ENCODE measurements around the gene CTSD.

The CTSD gene

GRCh38 chr11:1747753-1748635, 15.7 kb downstream of the CTSD start:
- no peak overlapping the region for H3K27ac Mint-ChIP-seq
- H3K4me3 Mint-ChIP-seq = no peak overlapping the region
- peaks cover 23% of the 10 kb centered on the region for H3K4me1 Mint-ChIP-seq
- ATAC-seq = no peak
- no peak for DNase-seq
- H3K27me3 Mint-ChIP-seq = peaks cover 19% of the 10 kb centered on the region
- peaks cover 5 to 8% of the 10 kb centered on the region in 2 donors for H3K9me3 Mint-ChIP-seq

- Mint-ChIP-seq H3K27ac (peak overlapping the region in 1 of 2 donors; percentile 16), H3K4me3 (no peak overlapping the region), H3K9me3 (peaks cover 5 to 8% of the 10 kb centered on the region in 2 donors), H3K4me1 (peaks cover 16% of the 10 kb centered on the region), H3K27me3 (peaks cover 19% of the 10 kb centered on the region)
- no peak for DNase-seq
- ATAC-seq = no peak
These were observed 16.6 kb downstream of the CTSD start for GRCh38 chr11:1746956-1747752.

GRCh38 chr11:1746511-1746931, 17.2 kb downstream of the CTSD start:
- DNase-seq = no peak
- peaks cover 19% of the 10 kb centered on the region for H3K27me3 Mint-ChIP-seq
- ATAC-seq = no peak
- peaks cover 5 to 8% of the 10 kb centered on the region in 2 donors for H3K9me3 Mint-ChIP-seq
- H3K4me3 Mint-ChIP-seq = no peak overlapping the region
- no peak overlapping the region for H3K27ac Mint-ChIP-seq
- peaks cover 16% of the 10 kb centered on the region for H3K4me1 Mint-ChIP-seq

- Mint-ChIP-seq H3K9me3 (peaks cover 5 to 8% of the 10 kb centered on the region in 2 donors), H3K4me3 (no peak overlapping the region), H3K27ac (no peak overlapping the region), H3K4me1 (peaks cover 16% of the 10 kb centered on the region), H3K27me3 (peaks cover 18% of the 10 kb centered on the region)
- DNase-seq (no peak), ATAC-seq (no peak)
These were observed 17.9 kb downstream of the CTSD start for GRCh38 chr11:1745701-1746320.

GRCh38 chr11:1744891-1745700, 18.6 kb downstream of the CTSD start:
- Mint-ChIP-seq H3K27me3 (peaks cover 11% of the 10 kb centered on the region), H3K4me3 (no peak overlapping the region), H3K9me3 (peaks cover 5 to 8% of the 10 kb centered on the region in 2 donors), H3K4me1 (peaks cover 10% of the 10 kb centered on the region), H3K27ac (no peak overlapping the region)
- DNase-seq = no peak
- no peak for ATAC-seq

GRCh38 chr11:1744137-1744886, 19.4 kb downstream of the CTSD start:
- Mint-ChIP-seq H3K9me3 (peaks cover 5 to 8% of the 10 kb centered on the region in 2 donors), H3K27ac (no peak overlapping the region), H3K4me3 (no peak overlapping the region), H3K27me3 (peaks cover 3% of the 10 kb centered on the region), H3K4me1 (peaks cover 2% of the 10 kb centered on the region)
- ATAC-seq (no peak), DNase-seq (no peak)

GRCh38 chr11:1743585-1744136, 20.1 kb downstream of the CTSD start:
- Mint-ChIP-seq H3K4me1 (no peaks in the 10 kb centered on the region), H3K27me3 (no peaks in the 10 kb centered on the region), H3K27ac (no peak overlapping the region), H3K4me3 (no peak overlapping the region), H3K9me3 (peaks cover 5 to 8% of the 10 kb centered on the region in 2 donors)
- no peak for ATAC-seq
- no peak for DNase-seq

GRCh38 chr11:1742869-1743584, 20.7 kb downstream of the CTSD start:
- no peak for DNase-seq

GRCh38 chr11:1742371-1742770, 21.4 kb downstream of the CTSD start:
- Mint-ChIP-seq H3K9me3 (peaks cover 16 to 19% of the 10 kb centered on the region in 2 donors), H3K4me1 (no peaks in the 10 kb centered on the region), H3K27me3 (no peaks in the 10 kb centered on the region), H3K4me3 (no peak overlapping the region), H3K27ac (no peak overlapping the region)
- peak; percentile 64 for ATAC-seq
- DNase-seq = no peak

More at GRCh38 chr11:1742869-1743584, 20.7 kb downstream of the CTSD start:
- Mint-ChIP-seq H3K4me1 (no peaks in the 10 kb centered on the region), H3K27me3 (no peaks in the 10 kb centered on the region), H3K4me3 (no peak overlapping the region), H3K27ac (no peak overlapping the region), H3K9me3 (peaks cover 9 to 13% of the 10 kb centered on the region in 2 donors)
- ATAC-seq = no peak

GRCh38 chr11:1741741-1742140, 22.0 kb downstream of the CTSD start:
- H3K9me3 Mint-ChIP-seq = peaks cover 19 to 22% of the 10 kb centered on the region in 2 donors
- no peak for DNase-seq
- H3K4me1 Mint-ChIP-seq = no peaks in the 10 kb centered on the region
- H3K4me3 Mint-ChIP-seq = no peak overlapping the region
- H3K27ac Mint-ChIP-seq = no peak overlapping the region
- H3K27me3 Mint-ChIP-seq = no peaks in the 10 kb centered on the region
- no peak for ATAC-seq

- Mint-ChIP-seq H3K27ac (no peak overlapping the region), H3K27me3 (no peaks in the 10 kb centered on the region), H3K4me1 (no peaks in the 10 kb centered on the region), H3K4me3 (no peak overlapping the region), H3K9me3 (peaks cover 23 to 25% of the 10 kb centered on the region in 2 donors)
- no peak for DNase-seq
- ATAC-seq = no peak
These were observed 22.8 kb downstream of the CTSD start for GRCh38 chr11:1740786-1741530.

- Mint-ChIP-seq H3K27ac (no peak overlapping the region), H3K4me1 (peaks cover under 1% of the 10 kb centered on the region), H3K4me3 (no peak overlapping the region), H3K27me3 (no peaks in the 10 kb centered on the region), H3K9me3 (peaks cover 31 to 32% of the 10 kb centered on the region in 2 donors)
- ATAC-seq = no peak
- DNase-seq = no peak
These were observed 24.2 kb downstream of the CTSD start for GRCh38 chr11:1739576-1739975.

GRCh38 chr11:1738380-1738779, 25.3 kb downstream of the CTSD start:
- Mint-ChIP-seq H3K9me3 (peaks cover 31 to 32% of the 10 kb centered on the region in 2 donors), H3K27ac (no peak overlapping the region), H3K4me3 (no peak overlapping the region), H3K27me3 (peaks cover 8% of the 10 kb centered on the region), H3K4me1 (peaks cover 13% of the 10 kb centered on the region)
- no peak for ATAC-seq
- DNase-seq = no peak
